ENCODE measurements around the gene ATPAF2.
A peak's percentile ranks its signal among the peaks of the same experiment; 100 is the strongest.
"Not testable (repeated sequence)": the region's sequence is repeated elsewhere in the genome, so short reads cannot be mapped to it uniquely, and the experiment has no call there.

ATPAF2 gene

GRCh38 chr17:18009609-18010420 lies 29.2 kb downstream of the ATPAF2 start:
- no peak for DNase-seq (ENCODE audit: low read depth)

GRCh38 chr17:18008496-18009268 lies 30.3 kb downstream of the ATPAF2 start:
- DNase-seq (ENCODE audit: low read depth), result peak; percentile 92

GRCh38 chr17:18006495-18007239 lies 32.3 kb downstream of the ATPAF2 start:
- no peak for DNase-seq (ENCODE audit: low read depth)

GRCh38 chr17:18005496-18005895 lies 33.5 kb downstream of the ATPAF2 start:
- DNase-seq (ENCODE audit: low read depth), result no peak

GRCh38 chr17:18004884-18005305 lies 34.1 kb downstream of the ATPAF2 start:
- DNase-seq (ENCODE audit: low read depth), result no peak

GRCh38 chr17:18004345-18004744 lies 34.6 kb downstream of the ATPAF2 start:
- DNase-seq (ENCODE audit: low read depth), result no peak

- DNase-seq (ENCODE audit: low read depth), result no peak
These were observed 36.8 kb downstream of the ATPAF2 start for GRCh38 chr17:18002171-18002570.

- DNase-seq (ENCODE audit: low read depth), result no peak
These were observed 38.9 kb downstream of the ATPAF2 start for GRCh38 chr17:18000030-18000408.

GRCh38 chr17:17999364-18000029 lies 39.5 kb downstream of the ATPAF2 start:
- DNase-seq (ENCODE audit: low read depth), result no peak

GRCh38 chr17:17998934-17999333 lies 40.0 kb downstream of the ATPAF2 start:
- no peak for DNase-seq (ENCODE audit: low read depth)

GRCh38 chr17:17995887-17996286 lies 43.1 kb downstream of the ATPAF2 start:
- not testable (repeated sequence) for DNase-seq (ENCODE audit: low read depth)

- no peak for DNase-seq (ENCODE audit: low read depth)
These were observed 44.5 kb downstream of the ATPAF2 start for GRCh38 chr17:17994271-17995069.

GRCh38 chr17:17993852-17994251 lies 45.1 kb downstream of the ATPAF2 start:
- DNase-seq (ENCODE audit: low read depth), result no peak

GRCh38 chr17:17993366-17993765 lies 45.6 kb downstream of the ATPAF2 start:
- no peak for DNase-seq (ENCODE audit: low read depth)

- DNase-seq (ENCODE audit: low read depth), result no peak
These were observed 48.7 kb downstream of the ATPAF2 start for GRCh38 chr17:17990282-17990681.

- no peak for DNase-seq (ENCODE audit: low read depth)
These were observed 49.4 kb downstream of the ATPAF2 start for GRCh38 chr17:17989618-17990017.

- DNase-seq (ENCODE audit: low read depth), result no peak
These were observed 49.9 kb downstream of the ATPAF2 start for GRCh38 chr17:17989081-17989480.

GRCh38 chr17:17988427-17988945 lies 50.5 kb downstream of the ATPAF2 start:
- DNase-seq (ENCODE audit: low read depth), result no peak

- no peak for DNase-seq (ENCODE audit: low read depth)
These were observed 51.1 kb downstream of the ATPAF2 start for GRCh38 chr17:17987901-17988300.

GRCh38 chr17:17987187-17987896 lies 51.6 kb downstream of the ATPAF2 start:
- no peak for DNase-seq (ENCODE audit: low read depth)

All from HS-27A (cell line).